ENCODE data around the gene ARMC2. TPM values are rescaled to one million over a fixed set of nuclear protein-coding genes. Genes with fewer than 3 reads are reported as not detected.

The ARMC2 gene
- total and polyA plus RNA-seq, 2 of the 4 experiments (the other 2 are of a cell fraction) = 0.72 to 3.9 TPM

- no peak for DNase-seq
- H3K4ac ChIP-seq (ENCODE audit: low read depth, low read length) = no peak overlapping the region
- H2AK5ac ChIP-seq (ENCODE audit: low read depth, low read length) = no peak overlapping the region
- no peak overlapping the region for H4K5ac ChIP-seq (ENCODE audit: low read depth, low read length)
- intact Hi-C loops (cut with micrococcal nuclease) (loop anchor here (5.0 kb wide), 1 partner anchor 233 kb away; no protein-coding TSS in a partner anchor), dilution Hi-C loops (cut with HindIII; ENCODE audit: low sequenced_read_pairs, unreplicated experiment) (no loop called here), in situ Hi-C loops (cut with MboI; ENCODE audit: low sequenced_read_pairs) (loop anchor here (5.0 kb wide), 1 partner anchor 297 kb away; no protein-coding TSS in a partner anchor)
- CTCF ChIA-PET = no interaction called here
- no peak overlapping the region for H2AFZ ChIP-seq (replicated peaks; ENCODE audit: low read length, poor library complexity)
- H3K27ac ChIP-seq (ENCODE audit: insufficient read depth, low read length) = no peak overlapping the region
- H2AK9ac ChIP-seq (replicated peaks; ENCODE audit: low read depth, low read length, poor library complexity) = no peak overlapping the region
- no peaks in the 10 kb centered on the region for H3K79me1 ChIP-seq (ENCODE audit: low read depth in 1 of 2, low read length in 2 of 2)
- H3K36me3 ChIP-seq (ENCODE audit: control insufficient read depth, insufficient read depth, low read length) = no peaks in the 10 kb centered on the region
- no peak overlapping the region for H2BK20ac ChIP-seq (ENCODE audit: low read depth, low read length)
- H4K91ac ChIP-seq (ENCODE audit: insufficient read depth, low read depth, low read length) = no peak overlapping the region
- H3K4me3 ChIP-seq (ENCODE audit: insufficient read depth, low read depth, low read length) = no peak overlapping the region
- H3K9ac ChIP-seq (ENCODE audit: low read depth, low read length) = no peak overlapping the region
- TF ChIP-seq ELK1 (IDR thresholded peaks at IDR 0.05; ENCODE audit: borderline replicate concordance, low read depth, low read length) (no peak), RAD21 (IDR thresholded peaks at IDR 0.05; ENCODE audit: low read length) (no peak), MAFK (IDR thresholded peaks at IDR 0.05; ENCODE audit: low read depth, low read length) (no peak), MXI1 (IDR thresholded peaks at IDR 0.05; ENCODE audit: borderline replicate concordance, low read depth, low read length) (no peak), RFX5 (IDR thresholded peaks at IDR 0.05; ENCODE audit: low read depth, low read length) (no peak), CEBPB (IDR thresholded peaks at IDR 0.05; ENCODE audit: low read depth, low read length) (no peak)
- no peak overlapping the region for H4K8ac ChIP-seq (ENCODE audit: low read depth in 2 of 2, low read length in 2 of 2)
- no TSS peak for BruUV-seq (replicated peaks)
- H3K56ac ChIP-seq (ENCODE audit: extremely low read depth, insufficient read depth, low read length) = no peak overlapping the region
- H3K9me1 ChIP-seq (ENCODE audit: insufficient read depth, low read length) = no peaks in the 10 kb centered on the region
- H3K27me3 ChIP-seq (ENCODE audit: control insufficient read depth, insufficient read depth, low read length) = no peaks in the 10 kb centered on the region; the same call in none of the 2 replicates
- no peak overlapping the region for H2BK5ac ChIP-seq (ENCODE audit: low read depth, low read length, poor library complexity, severe bottlenecking)
- no peak for ATAC-seq (ENCODE audit: low read depth)
- no peak overlapping the region for H3K4me2 ChIP-seq (ENCODE audit: low read depth, low read length)
- no peak overlapping the region for H2BK120ac ChIP-seq (ENCODE audit: low read depth, low read length)
- H3K9me3 ChIP-seq (ENCODE audit: control insufficient read depth, insufficient read depth, low read length) = no peaks in the 10 kb centered on the region
- POLR2A ChIA-PET (ENCODE audit: unreplicated experiment) = interaction anchor here (0.8 kb wide), 1 partner anchor 9 kb away, joined by 3 read pairs; the partner anchor contains the start of gene ARMC2
- no peak overlapping the region for H2BK15ac ChIP-seq (ENCODE audit: low read depth, low read length)
- H3K14ac ChIP-seq (replicated peaks; ENCODE audit: low read depth, low read length) = no peak overlapping the region
- H3K4me1 ChIP-seq (ENCODE audit: control insufficient read depth, insufficient read depth, low read length) = peaks cover 6% of the 10 kb centered on the region; the same call in 1 of the 2 replicates
- no peak overlapping the region for H3K23ac ChIP-seq (ENCODE audit: low read depth, low read length)
- no peak overlapping the region for H3K18ac ChIP-seq (ENCODE audit: low read depth, low read length)
- 44% methylated on average over 3 of the region's 9 CpGs; no CpG with 5 or more reads in 1 of the 2 experiments for WGBS, 2 experiments (ENCODE audit: extremely low coverage in 2 of 2, insufficient read length in 1 of 2)
- no peaks in the 10 kb centered on the region for H4K20me1 ChIP-seq (ENCODE audit: insufficient read depth, low read length)
Observed at GRCh38 chr6:108839083-108839642, 9.1 kb upstream of the ARMC2 start.
